ENCODE results near the gene UTP3.

UTP3 gene

GRCh38 chr4:70739496-70740337, 51.4 kb downstream of the UTP3 start:
- no peak for DNase-seq (ENCODE audit: low read depth, low spot score)
- peak overlapping the region; percentile 26 for H3K4me3 ChIP-seq (ENCODE audit: low read length)

Measured in Jurkat, Clone E6-1 (cell line).